HEK293T (cell line): Measurements from ENCODE around the gene DYNLRB1.

Experiments used
- CTCF ChIA-PET: fragments of 350-600 bp; formaldehyde crosslinking; extraction: SDS; loops from one replicate; lab custom pipeline; 2021; ENCODE audit warnings: antibody characterized with exemption, inconsistent platforms; lab: Yijun Ruan, JAX
- POLR2A ChIA-PET: fragments of 350-600 bp; formaldehyde crosslinking; extraction: SDS; loops from one replicate; lab custom pipeline; 2020; ENCODE audit warnings: antibody characterized with exemption, inconsistent platforms; lab: Yijun Ruan, JAX
- DNase-seq: peaks from one replicate; pipeline ENCODE4 v3.0.0; 2012; ENCODE audit warnings: mixed read lengths; ENCODE audit errors: extremely low spot score
- ARNT ChIP-seq: fragments of 450-650 bp; IDR thresholded peaks from 2 replicates; pipeline ENCODE4 v1.6.1; 2017; ENCODE audit warnings: mild to moderate bottlenecking
- BHLHE40 ChIP-seq: fragments of 450-650 bp; IDR thresholded peaks from 2 replicates; pipeline ENCODE4 v1.6.1; 2016; ENCODE audit warnings: mild to moderate bottlenecking, moderate library complexity, borderline replicate concordance
- CTBP1 ChIP-seq: fragments of 450-650 bp; IDR thresholded peaks from 2 replicates; pipeline ENCODE4 v1.6.1; 2016; ENCODE audit warnings: borderline replicate concordance
- ELF4 ChIP-seq: fragments of 450-650 bp; IDR thresholded peaks from 2 replicates; pipeline ENCODE4 v1.6.1; 2017; ENCODE audit warnings: antibody characterized with exemption
- FOXA1 ChIP-seq: fragments of 450-650 bp; IDR thresholded peaks from 2 replicates; pipeline ENCODE4 v1.6.1; 2016; ENCODE audit warnings: mild to moderate bottlenecking
- FOXK2 ChIP-seq: fragments of 450-650 bp; IDR thresholded peaks from 2 replicates; pipeline ENCODE4 v1.6.1; 2016; ENCODE audit warnings: mild to moderate bottlenecking
- FOXM1 ChIP-seq: fragments of 450-650 bp; IDR thresholded peaks from 2 replicates; pipeline ENCODE4 v1.6.1; 2017; ENCODE audit warnings: mild to moderate bottlenecking, borderline replicate concordance
- HDGF ChIP-seq: fragments of 450-650 bp; IDR thresholded peaks from 2 replicates; pipeline ENCODE4 v1.6.1; 2017; ENCODE audit warnings: antibody characterized with exemption, borderline replicate concordance
- L3MBTL2 ChIP-seq: fragments of 450-650 bp; conservative IDR thresholded peaks from 2 replicates; pipeline ENCODE4 v1.6.1; 2016; ENCODE audit warnings: mild to moderate bottlenecking
- LEF1 ChIP-seq: fragments of 450-650 bp; IDR thresholded peaks from 2 replicates; pipeline ENCODE4 v1.6.1; 2017; ENCODE audit warnings: mild to moderate bottlenecking, borderline replicate concordance
- NFRKB ChIP-seq: fragments of 450-650 bp; IDR thresholded peaks from 2 replicates; pipeline ENCODE4 v1.6.1; 2016; ENCODE audit warnings: mild to moderate bottlenecking, moderate library complexity
- SP1 ChIP-seq: fragments of 450-650 bp; IDR thresholded peaks from 2 replicates; pipeline ENCODE4 v1.6.1; 2017
- SUZ12 ChIP-seq: fragments of 450-650 bp; IDR thresholded peaks from 2 replicates; pipeline ENCODE4 v1.6.1; 2016; ENCODE audit warnings: mild to moderate bottlenecking
- TARDBP ChIP-seq: fragments of 450-650 bp; IDR thresholded peaks from 2 replicates; pipeline ENCODE4 v1.6.1; 2016
- ZNF384 ChIP-seq: fragments of 450-650 bp; IDR thresholded peaks from 2 replicates; pipeline ENCODE4 v1.6.1; 2016
- TF ChIP-seq, protein P1 (sequence below): fragments of 450-650 bp; IDR thresholded peaks from 2 replicates; pipeline ENCODE4 v1.6.1; 2016

The DYNLRB1 gene

DNA sequence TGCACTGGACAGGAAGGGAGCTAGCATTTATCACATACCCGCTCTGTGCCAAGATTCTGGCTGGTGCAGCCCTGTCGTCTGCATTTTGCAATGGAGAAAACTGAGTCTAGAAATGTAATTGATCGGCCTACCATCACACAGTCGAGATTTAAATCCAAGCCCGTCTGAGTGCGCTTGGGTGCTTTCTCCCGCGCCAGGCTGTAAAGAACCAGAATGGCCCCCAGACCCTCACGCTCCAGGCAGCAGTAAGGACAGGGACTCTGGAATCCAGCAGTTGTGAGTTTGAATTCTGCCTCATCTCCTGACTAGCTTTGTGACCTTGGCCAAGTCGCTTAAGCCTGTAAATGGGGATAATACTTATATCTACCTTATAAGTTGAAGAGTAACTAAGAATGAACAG, 10.8 kb downstream of the DYNLRB1 start:
- POLR2A ChIA-PET: interaction anchor here (1.0 kb wide), 1 partner anchor 11 kb away, joined by 3 read pairs; the partner anchor contains the start of gene DYNLRB1
- TF ChIP-seq ELF4 (no peak), FOXK2 (no peak), FOXA1 (no peak), LEF1 (no peak), SP1 (no peak), ARNT (no peak), ZNF384 (no peak)
- CTCF ChIA-PET: interaction anchor here (1.2 kb wide), 1 partner anchor 214 kb away, joined by 3 read pairs; no protein-coding TSS in a partner anchor
- no peak for DNase-seq

GRCh38 chr20:34528921-34529297, 12.7 kb downstream of the DYNLRB1 start:
- POLR2A ChIA-PET: no interaction called here
- DNase-seq: no peak
- TF ChIP-seq L3MBTL2 (no peak), FOXM1 (no peak), ZNF384 (no peak), FOXK2 (no peak), BHLHE40 (no peak), ELF4 (no peak), SUZ12 (no peak), CTBP1 (no peak), LEF1 (no peak), SP1 (no peak), TARDBP (no peak), HDGF (no peak), FOXA1 (no peak), ARNT (no peak), NFRKB (no peak)
- TF ChIP-seq, protein P1, sequence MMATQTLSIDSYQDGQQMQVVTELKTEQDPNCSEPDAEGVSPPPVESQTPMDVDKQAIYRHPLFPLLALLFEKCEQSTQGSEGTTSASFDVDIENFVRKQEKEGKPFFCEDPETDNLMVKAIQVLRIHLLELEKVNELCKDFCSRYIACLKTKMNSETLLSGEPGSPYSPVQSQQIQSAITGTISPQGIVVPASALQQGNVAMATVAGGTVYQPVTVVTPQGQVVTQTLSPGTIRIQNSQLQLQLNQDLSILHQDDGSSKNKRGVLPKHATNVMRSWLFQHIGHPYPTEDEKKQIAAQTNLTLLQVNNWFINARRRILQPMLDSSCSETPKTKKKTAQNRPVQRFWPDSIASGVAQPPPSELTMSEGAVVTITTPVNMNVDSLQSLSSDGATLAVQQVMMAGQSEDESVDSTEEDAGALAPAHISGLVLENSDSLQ: no peak
- CTCF ChIA-PET: interaction anchor here (0.7 kb wide), 1 partner anchor 17 kb away, joined by 6 read pairs; no protein-coding TSS in a partner anchor

GRCh38 chr20:34529742-34530141, 13.5 kb downstream of the DYNLRB1 start:
- no peak for DNase-seq
- TF ChIP-seq FOXA1 (no peak), SP1 (no peak), SUZ12 (no peak), L3MBTL2 (no peak), CTBP1 (no peak), HDGF (no peak), FOXK2 (no peak), NFRKB (no peak), TARDBP (no peak), FOXM1 (no peak), ELF4 (no peak), ARNT (no peak)
- TF ChIP-seq, protein P1: no peak
- POLR2A ChIA-PET: interaction anchor here (3.0 kb wide), 1 partner anchor 13 kb away, joined by 13 read pairs; the partner anchor contains the start of gene DYNLRB1
- CTCF ChIA-PET: interaction anchor here (0.7 kb wide), 1 partner anchor 18 kb away, joined by 6 read pairs; no protein-coding TSS in a partner anchor

- ChIA-PET POLR2A (interaction anchor here (3.0 kb wide), 1 partner anchor 14 kb away, joined by 13 read pairs; the partner anchor contains the start of gene DYNLRB1), CTCF (interaction anchor here (0.6 kb wide), 1 partner anchor 13 kb away, joined by 4 read pairs; no protein-coding TSS in a partner anchor)
- TF ChIP-seq SP1: no peak
- no peak for TF ChIP-seq TARDBP
- no peak for TF ChIP-seq NFRKB
- TF ChIP-seq BHLHE40: no peak
- TF ChIP-seq LEF1: no peak
- no peak for TF ChIP-seq FOXA1
- no peak for TF ChIP-seq FOXM1
- TF ChIP-seq CTBP1: no peak
- TF ChIP-seq, protein P1: no peak
- TF ChIP-seq SUZ12: no peak
- no peak for TF ChIP-seq ARNT
- TF ChIP-seq FOXK2: no peak
- no peak for TF ChIP-seq HDGF
- no peak for TF ChIP-seq ELF4
- TF ChIP-seq L3MBTL2: no peak
- TF ChIP-seq ZNF384: no peak
- no peak for DNase-seq
These were observed 14.1 kb downstream of the DYNLRB1 start for GRCh38 chr20:34530342-34530741.

DNA sequence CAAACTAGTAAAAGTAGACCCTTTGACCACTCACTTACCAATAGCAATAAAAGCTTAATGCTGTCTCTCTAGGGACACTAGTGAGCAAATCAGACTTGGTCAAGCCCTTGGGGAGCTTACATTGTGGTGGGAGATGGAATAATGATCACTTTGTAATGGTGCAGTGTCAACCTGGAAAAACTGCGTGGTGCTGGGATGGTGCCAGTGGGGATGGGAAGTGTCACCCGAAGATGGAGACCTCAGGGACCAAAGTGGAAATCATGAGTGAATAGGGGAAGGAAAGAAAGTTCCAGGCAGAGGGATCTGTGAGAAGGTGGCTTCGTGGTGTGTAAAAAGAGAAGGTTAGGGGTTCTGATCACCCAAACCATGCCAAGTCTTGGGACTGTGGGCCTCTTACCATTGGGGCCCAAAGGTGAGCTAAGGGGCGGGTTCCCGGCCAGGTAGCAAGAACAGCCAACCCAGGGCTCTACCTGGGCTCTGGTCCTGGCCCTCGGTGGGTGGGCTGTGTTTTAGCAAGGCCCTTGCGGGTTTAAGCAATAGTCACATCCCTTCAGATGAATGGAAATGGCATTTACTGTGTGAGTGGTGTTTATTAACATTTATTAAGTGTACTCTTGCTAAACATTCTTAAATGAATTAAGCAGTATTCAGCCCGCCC, 15.5 kb downstream of the DYNLRB1 start:
- ChIA-PET POLR2A (interaction anchor here (3.0 kb wide), 1 partner anchor 15 kb away, joined by 13 read pairs; the partner anchor contains the start of gene DYNLRB1), CTCF (interaction anchor here (0.6 to 1.7 kb wide), 3 partner anchors 9 to 614 kb away, joined by 3 to 5 read pairs (median 3); no protein-coding TSS in a partner anchor)
- DNase-seq: no peak
- no peak for TF ChIP-seq FOXA1
- TF ChIP-seq FOXM1: no peak
- no peak for TF ChIP-seq NFRKB
- no peak for TF ChIP-seq BHLHE40
- no peak for TF ChIP-seq L3MBTL2
- TF ChIP-seq SP1: no peak
- TF ChIP-seq HDGF: no peak
- TF ChIP-seq ZNF384: no peak
- no peak for TF ChIP-seq ARNT
